Right lobe of liver (tissue), 6 donors: ENCODE measurements around the gene GLB1L2. TPM values are rescaled to one million over a fixed set of nuclear protein-coding genes. Genes with fewer than 3 reads are reported as not detected.

Source experiments
- ATAC-seq, 4 donors: fragments of 200-7000 bp; cut with Tn5 transposase; one replicate each; pipeline ENCODE4 v1.9.1; 2020; ENCODE audit warnings: mild to moderate bottlenecking in 4 of 4, moderate library complexity in 4 of 4
- DNase-seq, 3 donors: peaks; one replicate each; pipeline ENCODE4 v3.0.0-alpha.2; 2020
- H3K27ac ChIP-seq, 3 donors: fragments of 200-600 bp; one replicate each; pipeline ENCODE4 v1.8.0; 2022
- H3K27me3 ChIP-seq, 2 donors: fragments of 200-600 bp; one replicate each; pipeline ENCODE4 v1.8.0; 2022
- H3K36me3 ChIP-seq, 4 donors: fragments of 200-600 bp; sonication (generic) in 1 of 4; one replicate each; pipeline versions ENCODE4 v1.5.1 to v1.8.0; 2017 to 2022; ENCODE audit warnings: control low read depth in 1 of 4
- H3K4me1 ChIP-seq, 4 donors: fragments of 200-600 bp; sonication (generic) in 1 of 4; one replicate each; pipeline versions ENCODE4 v1.5.1 to v1.8.0; 2017 to 2022; ENCODE audit warnings: control low read depth in 1 of 4
- H3K4me3 ChIP-seq, 3 donors: fragments of 200-600 bp; one replicate each; pipeline ENCODE4 v1.8.0; 2022
- H3K9me3 ChIP-seq, 4 donors: fragments of 200-600 bp; sonication (generic) in 1 of 4; one replicate each; pipeline versions ENCODE4 v1.5.1 to v1.8.0; 2017 to 2022; ENCODE audit warnings: control low read depth in 1 of 4
- CTCF ChIP-seq, 4 donors: fragments of 200-600 bp in 3 of 4; fragments of 450-650 bp in 1 of 4; IDR thresholded peaks; one replicate each; pipeline versions ENCODE4 v1.5.1 to v1.8.0; 2016 to 2022; ENCODE audit warnings: antibody characterized with exemption in 4 of 4, mild to moderate bottlenecking in 2 of 4
- POLR2A ChIP-seq: fragments of 450-650 bp; IDR thresholded peaks from one replicate; pipeline ENCODE4 v1.6.1; 2017; ENCODE audit warnings: antibody characterized with exemption, mild to moderate bottlenecking
- WGBS: methylation state at CpG from one replicate; pipeline ENCODE4 v1.1.6; 2018; ENCODE audit warnings: low coverage, low lambda C conversion rate; ENCODE audit not compliant: insufficient coverage; ENCODE audit errors: missing lambda C conversion rate; 5-methylcytosine and 5-hydroxymethylcytosine counted together
- intact Hi-C, 2 donors: fragments of 100-400 bp; cut with DNase I; formaldehyde crosslinking; loops; one replicate each; pipeline versions ENCODE4 v1.11.2 to v1.14.1; 2022
- total RNA-seq, 6 experiments: library from RNA; depleted of rRNA in 2 of 6; stranded (reverse); fragments of >200 nt in 2 of 6; fragmentation: NEBNext Ultra II Directional in 3 of 6; extraction: Animal tissue kit (Norgen Biotek cat#: 25700) in 3 of 6; gene quantifications; one replicate each; pipeline versions ENCODE4 v1.1.0 to v1.2.4, GENCODE V29; 2016 to 2023
- donor health status: DM: no; HTN: yes; CAD: no.
- donor health status: DM: no; HTN: no; CAD: no.
- donor health status: DM: no; HTN: no; CAD: no.
- donor health status: DM: no; HTN: yes; CAD: no.
- donor health status: DM: no; HTN: yes; CAD: no.

The GLB1L2 gene
- total RNA-seq, 6 experiments from 2014 or later, result 0.12 to 0.68 (median 0.55) TPM

- Histone ChIP-seq H3K9me3 (no peaks in the 10 kb centered on the region), H3K4me3 (no peak overlapping the region), H3K4me1 (no peaks in the 10 kb centered on the region), H3K27me3 (no peaks in the 10 kb centered on the region), H3K36me3 (no peaks in the 10 kb centered on the region), H3K27ac (no peak overlapping the region)
- no peak for ATAC-seq
- intact Hi-C loops, result no loop called here
- DNase-seq, result no peak
- TF ChIP-seq CTCF (IDR thresholded peaks at IDR 0.05), result no peak
- no peak for TF ChIP-seq POLR2A
- 69% methylated on average over 2 of the region's 2 CpGs for WGBS
Observed at GRCh38 chr11:134352111-134352510, 20.3 kb downstream of the GLB1L2 start.

GRCh38 chr11:134355136-134355535, 23.3 kb downstream of the GLB1L2 start:
- H3K4me1 ChIP-seq, result no peaks in the 10 kb centered on the region
- intact Hi-C loops, result no loop called here
- H3K9me3 ChIP-seq, result no peaks in the 10 kb centered on the region
- no peaks in the 10 kb centered on the region for H3K27me3 ChIP-seq
- 58% methylated on average over 2 of the region's 2 CpGs for WGBS
- TF ChIP-seq POLR2A (no peak), CTCF (IDR thresholded peaks at IDR 0.05) (no peak)
- H3K4me3 ChIP-seq, result no peak overlapping the region
- H3K36me3 ChIP-seq, result no peaks in the 10 kb centered on the region
- DNase-seq (no peak), ATAC-seq (no peak)
- no peak overlapping the region for H3K27ac ChIP-seq

GRCh38 chr11:134355656-134356055, 23.9 kb downstream of the GLB1L2 start:
- no peaks in the 10 kb centered on the region for H3K36me3 ChIP-seq
- H3K4me3 ChIP-seq, result no peak overlapping the region
- DNase-seq (no peak), ATAC-seq (no peak)
- 56% methylated on average over 4 of the region's 5 CpGs for WGBS
- H3K9me3 ChIP-seq, result no peaks in the 10 kb centered on the region
- intact Hi-C loops, result no loop called here
- H3K4me1 ChIP-seq, result no peaks in the 10 kb centered on the region
- no peaks in the 10 kb centered on the region for H3K27me3 ChIP-seq
- no peak for TF ChIP-seq CTCF (IDR thresholded peaks at IDR 0.05)
- TF ChIP-seq POLR2A, result no peak
- H3K27ac ChIP-seq, result no peak overlapping the region

GRCh38 chr11:134356656-134357544, 25.1 kb downstream of the GLB1L2 start:
- ATAC-seq (no peak), DNase-seq (no peak)
- no peak for TF ChIP-seq CTCF (IDR thresholded peaks at IDR 0.05)
- WGBS, result 79% methylated on average over 16 of the region's 21 CpGs
- H3K36me3 ChIP-seq, result no peaks in the 10 kb centered on the region
- intact Hi-C loops, result no loop called here
- no peak overlapping the region for H3K4me3 ChIP-seq
- H3K27me3 ChIP-seq, result no peaks in the 10 kb centered on the region
- H3K9me3 ChIP-seq, result no peaks in the 10 kb centered on the region
- no peak overlapping the region for H3K27ac ChIP-seq
- H3K4me1 ChIP-seq, result no peaks in the 10 kb centered on the region
